Astrocyte (in vitro differentiated cells and primary cell): ENCODE data around the gene TMEM74B. TPM values are rescaled to one million over a fixed set of nuclear protein-coding genes. Genes with fewer than 3 reads are reported as not detected.

Experiments
- DNase-seq: peaks from one replicate; pipeline ENCODE4 v3.0.0-alpha.2; 2010; ENCODE audit warnings: low read depth
- FAIRE-seq: peaks from 2 replicates; lab custom pipeline; 2011; peaks lifted over from hg19 to GRCh38; lab: Jason Lieb, UNC
- H2AFZ ChIP-seq: 2 replicates; pipeline ENCODE4 v1.6.0; 2012; ENCODE audit warnings: low read depth, low read length, inconsistent platforms
- H3K27ac ChIP-seq: 2 replicates; pipeline ENCODE4 v1.5.1; 2011; ENCODE audit warnings: low read depth, low read length, inconsistent platforms
- H3K27me3 ChIP-seq: 2 replicates; pipeline ENCODE4 v1.6.0; 2011; ENCODE audit warnings: low read length, inconsistent platforms; ENCODE audit not compliant: insufficient read depth
- H3K36me3 ChIP-seq: 2 replicates; pipeline ENCODE4 v1.5.1; 2011; ENCODE audit warnings: low read length, inconsistent platforms; ENCODE audit not compliant: insufficient read depth
- H3K4me1 ChIP-seq: 2 replicates; pipeline ENCODE4 v1.5.1; 2011; ENCODE audit warnings: low read length, inconsistent platforms; ENCODE audit not compliant: insufficient read depth
- H3K4me2 ChIP-seq: 2 replicates; pipeline ENCODE4 v1.6.0; 2012; ENCODE audit warnings: low read length, inconsistent platforms
- H3K4me3 ChIP-seq: 2 replicates; pipeline ENCODE4 v1.5.1; 2011; ENCODE audit warnings: low read depth, mild to moderate bottlenecking, low read length, inconsistent platforms; ENCODE audit not compliant: insufficient read depth
- H3K79me2 ChIP-seq: 2 replicates; pipeline ENCODE4 v1.6.0; 2012; ENCODE audit warnings: mild to moderate bottlenecking, low read length, inconsistent platforms; ENCODE audit not compliant: insufficient read depth
- H3K9ac ChIP-seq: 2 replicates; pipeline ENCODE4 v1.6.0; 2012; ENCODE audit warnings: mild to moderate bottlenecking, low read length, inconsistent platforms
- H3K9me3 ChIP-seq: 2 replicates; pipeline ENCODE4 v1.5.1; 2012; ENCODE audit warnings: low read depth, mild to moderate bottlenecking, low read length, inconsistent platforms; ENCODE audit not compliant: insufficient read depth
- H4K20me1 ChIP-seq: 2 replicates; pipeline ENCODE4 v1.6.0; 2012; ENCODE audit warnings: low read length, inconsistent platforms; ENCODE audit not compliant: insufficient read depth
- H3K27ac Mint-ChIP-seq: one replicate; pipeline ENCODE4 v1.8.0; 2021; ENCODE audit warnings: mild to moderate bottlenecking, mixed read lengths; ENCODE audit not compliant: unreplicated experiment
- H3K27me3 Mint-ChIP-seq: one replicate; pipeline ENCODE4 v1.8.0; 2021; ENCODE audit warnings: low read depth, mixed read lengths; ENCODE audit not compliant: unreplicated experiment
- H3K36me3 Mint-ChIP-seq: one replicate; pipeline ENCODE4 v1.8.0; 2021; ENCODE audit warnings: low read depth, mixed read lengths; ENCODE audit not compliant: unreplicated experiment
- H3K4me1 Mint-ChIP-seq: one replicate; pipeline ENCODE4 v1.8.0; 2021; ENCODE audit warnings: low read depth, mixed read lengths; ENCODE audit not compliant: unreplicated experiment
- H3K4me3 Mint-ChIP-seq: one replicate; pipeline ENCODE4 v1.8.0; 2021; ENCODE audit warnings: mild to moderate bottlenecking, moderate library complexity, mixed read lengths; ENCODE audit not compliant: unreplicated experiment
- H3K9me3 Mint-ChIP-seq: one replicate; pipeline ENCODE4 v1.8.0; 2021; ENCODE audit warnings: mild to moderate bottlenecking, mixed read lengths; ENCODE audit not compliant: unreplicated experiment
- CTCF ChIP-seq: IDR thresholded peaks from 2 replicates; pipeline ENCODE4 v1.5.1; 2011; ENCODE audit warnings: low read depth, mild to moderate bottlenecking, inconsistent platforms, low read length, moderate library complexity; ENCODE audit not compliant: insufficient read depth
- EZH2 ChIP-seq: IDR thresholded peaks from 2 replicates; pipeline ENCODE4 v1.6.1; 2012; ENCODE audit warnings: mild to moderate bottlenecking, low read length, inconsistent platforms; ENCODE audit not compliant: insufficient read depth
- total RNA-seq: library from RNA; stranded (reverse); gene quantifications from 2 replicates; pipeline ENCODE4 v1.2.1, GENCODE V29; 2021

The TMEM74B gene
- total RNA-seq, 1 donor from 2014 or later, result 2.1 TPM

DNA sequence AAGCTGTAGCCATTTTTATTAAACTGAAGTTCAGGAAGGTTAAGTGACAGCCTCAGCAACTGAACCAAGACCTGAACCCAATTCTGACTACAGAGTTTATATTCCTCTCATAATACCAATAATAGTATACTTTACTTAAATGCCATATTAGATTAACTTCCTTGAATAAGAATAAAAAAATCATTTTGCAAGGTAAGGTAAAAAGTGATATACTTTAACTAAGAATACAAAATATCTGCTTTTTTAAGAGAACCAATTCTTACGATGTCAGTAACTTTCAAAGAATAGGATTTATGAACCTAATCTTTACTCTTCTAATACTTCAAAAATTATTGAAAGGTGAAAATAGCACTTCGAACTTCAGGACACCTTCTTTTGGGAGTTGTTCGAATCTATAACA lies 44.8 kb upstream of the TMEM74B start:
- Histone ChIP-seq H3K79me2 (no peaks in the 10 kb centered on the region), H4K20me1 (no peaks in the 10 kb centered on the region), H3K4me2 (no peak overlapping the region), H3K27me3 (peaks cover 33% of the 10 kb centered on the region), H3K4me1 (no peaks in the 10 kb centered on the region), H3K36me3 (no peaks in the 10 kb centered on the region), H2AFZ (no peak overlapping the region), H3K27ac (no peak overlapping the region), H3K4me3 (no peak overlapping the region), H3K9ac (no peak overlapping the region), H3K9me3 (no peaks in the 10 kb centered on the region)
- FAIRE-seq, result no peak
- no peaks in the 10 kb centered on the region for H3K9me3 Mint-ChIP-seq
- H3K27ac Mint-ChIP-seq, result no peak overlapping the region
- peaks cover under 1% of the 10 kb centered on the region for H3K36me3 Mint-ChIP-seq
- DNase-seq, result no peak
- no peak overlapping the region for H3K4me3 Mint-ChIP-seq
- no peaks in the 10 kb centered on the region for H3K4me1 Mint-ChIP-seq
- no peak for TF ChIP-seq EZH2
- no peak for TF ChIP-seq CTCF
- H3K27me3 Mint-ChIP-seq, result peaks cover 9% of the 10 kb centered on the region

- Histone ChIP-seq H3K9me3 (no peaks in the 10 kb centered on the region), H3K9ac (peak within 1 kb of the TSS; percentile 71), H3K36me3 (no peaks in the 10 kb centered on the region), H2AFZ (peak within 1 kb of the TSS; percentile 92), H3K27ac (no peak within 1 kb of the TSS), H3K79me2 (no peaks in the 10 kb centered on the region), H3K27me3 (peaks cover 16% of the 10 kb centered on the region), H3K4me3 (peak within 1 kb of the TSS; percentile 71), H4K20me1 (no peaks in the 10 kb centered on the region), H3K4me1 (no peaks in the 10 kb centered on the region), H3K4me2 (peak within 1 kb of the TSS; percentile 96)
- Mint-ChIP-seq H3K27me3 (peaks cover 17% of the 10 kb centered on the region), H3K4me3 (peak within 1 kb of the TSS; percentile 87), H3K27ac (no peak within 1 kb of the TSS), H3K36me3 (peaks cover 2% of the 10 kb centered on the region), H3K4me1 (no peaks in the 10 kb centered on the region), H3K9me3 (peaks cover 7% of the 10 kb centered on the region)
- no peak for TF ChIP-seq EZH2
- TF ChIP-seq CTCF, result no peak
- FAIRE-seq, result no peak
- DNase-seq, result peak; percentile 34
These were observed 41.2 kb upstream of the TMEM74B start, which contains the start of gene RAD21L1 for GRCh38 chr20:1225783-1226654. Gene RAD21L1, plus strand, starts transcription at chr20:1226044. Its CDS starts 2,410 bp downstream, at chr20:1228454.

GRCh38 chr20:1225263-1225782 lies 40.5 kb upstream of the TMEM74B start:
- H3K27me3 Mint-ChIP-seq, result peaks cover 24% of the 10 kb centered on the region

More at GRCh38 chr20:1225263-1225782, 40.5 kb upstream of the TMEM74B start:
- Mint-ChIP-seq H3K27ac (no peak overlapping the region), H3K9me3 (peaks cover 7% of the 10 kb centered on the region), H3K4me3 (peak overlapping the region; percentile 79), H3K4me1 (no peaks in the 10 kb centered on the region), H3K36me3 (peaks cover 2% of the 10 kb centered on the region)
- H3K36me3 ChIP-seq, result no peaks in the 10 kb centered on the region
- H3K79me2 ChIP-seq, result no peaks in the 10 kb centered on the region
- H3K4me1 ChIP-seq, result no peaks in the 10 kb centered on the region
- H3K9ac ChIP-seq, result no peak overlapping the region
- TF ChIP-seq EZH2 (no peak), CTCF (no peak)
- peak overlapping the region; percentile 77 for H2AFZ ChIP-seq
- FAIRE-seq, result no peak
- peak overlapping the region; percentile 48 for H3K4me3 ChIP-seq
- H4K20me1 ChIP-seq, result no peaks in the 10 kb centered on the region
- peaks cover 14% of the 10 kb centered on the region for H3K27me3 ChIP-seq
- no peak overlapping the region for H3K27ac ChIP-seq
- peak overlapping the region; percentile 79 for H3K4me2 ChIP-seq
- no peak for DNase-seq
- no peaks in the 10 kb centered on the region for H3K9me3 ChIP-seq
